ENCODE data around the gene ASTN2.

The ASTN2 gene

GRCh38 chr9:117286245-117286644, 128.6 kb downstream of the ASTN2 start:
- H3K4me3 ChIP-seq (ENCODE audit: low read depth, low read length): no peak overlapping the region
- TF ChIP-seq CTCF (IDR thresholded peaks at IDR 0.05; ENCODE audit: low read depth, low read length): no peak
- no peak for DNase-seq
- peaks cover 4% of the 10 kb centered on the region for H3K36me3 ChIP-seq
- no peak overlapping the region for H3K27ac ChIP-seq
- no peaks in the 10 kb centered on the region for H3K27me3 ChIP-seq (ENCODE audit: insufficient read depth, low read depth, severe bottlenecking)
- H3K9me3 ChIP-seq (ENCODE audit: severe bottlenecking): no peaks in the 10 kb centered on the region

GRCh38 chr9:117284414-117284813, 130.4 kb downstream of the ASTN2 start:
- Histone ChIP-seq H3K36me3 (no peaks in the 10 kb centered on the region; the same call in 1 of the 2 replicates), H3K9me3 (ENCODE audit: severe bottlenecking) (no peaks in the 10 kb centered on the region), H3K4me3 (ENCODE audit: low read depth, low read length) (no peak overlapping the region), H3K27ac (no peak overlapping the region), H3K27me3 (ENCODE audit: insufficient read depth, low read depth, severe bottlenecking) (no peaks in the 10 kb centered on the region)
- no peak for TF ChIP-seq CTCF (IDR thresholded peaks at IDR 0.05; ENCODE audit: low read depth, low read length)
- DNase-seq: no peak

GRCh38 chr9:117282541-117282940, 132.3 kb downstream of the ASTN2 start:
- no peak for DNase-seq
- no peaks in the 10 kb centered on the region for H3K27me3 ChIP-seq (ENCODE audit: insufficient read depth, low read depth, severe bottlenecking)

GRCh38 chr9:117278471-117279035, 136.3 kb downstream of the ASTN2 start:
- H3K4me3 ChIP-seq (ENCODE audit: low read depth, low read length): peak overlapping the region; percentile 32
- TF ChIP-seq CTCF (IDR thresholded peaks at IDR 0.05; ENCODE audit: low read depth, low read length): 0 out of 2 replicates have a peak, but pooled peaks have one; percentile 6
- no peaks in the 10 kb centered on the region for H3K27me3 ChIP-seq (ENCODE audit: insufficient read depth, low read depth, severe bottlenecking)
- no peaks in the 10 kb centered on the region for H3K9me3 ChIP-seq (ENCODE audit: severe bottlenecking)
- peak overlapping the region; percentile 71 for H3K27ac ChIP-seq
- peak; percentile 74 for DNase-seq
- H3K36me3 ChIP-seq: no peaks in the 10 kb centered on the region; the same call in 1 of the 2 replicates

More at GRCh38 chr9:117282541-117282940, 132.3 kb downstream of the ASTN2 start:
- Histone ChIP-seq H3K9me3 (ENCODE audit: severe bottlenecking) (no peaks in the 10 kb centered on the region), H3K4me3 (ENCODE audit: low read depth, low read length) (no peak overlapping the region), H3K27ac (no peak overlapping the region), H3K36me3 (no peaks in the 10 kb centered on the region; the same call in 1 of the 2 replicates)
- TF ChIP-seq CTCF (IDR thresholded peaks at IDR 0.05; ENCODE audit: low read depth, low read length): no peak

GRCh38 chr9:117278020-117278419, 136.8 kb downstream of the ASTN2 start:
- H3K4me3 ChIP-seq (ENCODE audit: low read depth, low read length): peak overlapping the region; percentile 32
- no peak for DNase-seq
- peak overlapping the region; percentile 71 for H3K27ac ChIP-seq
- H3K36me3 ChIP-seq: no peaks in the 10 kb centered on the region; the same call in 1 of the 2 replicates
- no peaks in the 10 kb centered on the region for H3K9me3 ChIP-seq (ENCODE audit: severe bottlenecking)
- no peaks in the 10 kb centered on the region for H3K27me3 ChIP-seq (ENCODE audit: insufficient read depth, low read depth, severe bottlenecking)
- TF ChIP-seq CTCF (IDR thresholded peaks at IDR 0.05; ENCODE audit: low read depth, low read length): no peak

GRCh38 chr9:117276444-117276843, 138.4 kb downstream of the ASTN2 start:
- no peaks in the 10 kb centered on the region for H3K9me3 ChIP-seq (ENCODE audit: severe bottlenecking)
- H3K36me3 ChIP-seq: no peaks in the 10 kb centered on the region; the same call in 1 of the 2 replicates
- H3K27me3 ChIP-seq (ENCODE audit: insufficient read depth, low read depth, severe bottlenecking): no peaks in the 10 kb centered on the region
- no peak for TF ChIP-seq CTCF (IDR thresholded peaks at IDR 0.05; ENCODE audit: low read depth, low read length)
- no peak for DNase-seq
- H3K4me3 ChIP-seq (ENCODE audit: low read depth, low read length): no peak overlapping the region
- H3K27ac ChIP-seq: no peak overlapping the region
